ENCODE results near the gene PRND.
A peak's percentile ranks its signal among the peaks of the same experiment; 100 is the strongest.

PRND gene

GRCh38 chr20:4724459-4725262 is 3.0 kb downstream of the PRND start:
- H2BK5ac ChIP-seq (ENCODE audit: low read length) = no peak overlapping the region
- peaks cover 0 to 9% (median 0%) of the 10 kb centered on the region in 3 experiments for H3K27me3 ChIP-seq (ENCODE audit: control insufficient read depth in 3 of 3, insufficient read depth in 3 of 3, low read depth in 1 of 3, low read length in 3 of 3)
- WGBS, 2 donors (ENCODE audit: extremely low coverage in 2 of 2, insufficient read length in 2 of 2, insufficient replicate concordance in 1 of 2) = no CpG with 5 or more reads among the region's 34 CpGs
- no peak overlapping the region for H2AFZ ChIP-seq (ENCODE audit: low read length)
- peaks cover 7% of the 10 kb centered on the region in 2 donors for H3K4me1 ChIP-seq (ENCODE audit: control insufficient read depth in 2 of 2, insufficient read depth in 1 of 2, low read depth in 1 of 2, low read length in 2 of 2)
- peak overlapping the region; percentile 34 for H3K9ac ChIP-seq (ENCODE audit: low read depth, low read length, poor library complexity)
- DNase-seq (ENCODE audit: low spot score) = no peak
- no peak overlapping the region for H2BK12ac ChIP-seq (ENCODE audit: low read length)
- no peak overlapping the region for H3K4me3 ChIP-seq (ENCODE audit: low read length in 2 of 2)
- H4K8ac ChIP-seq (ENCODE audit: low read depth, low read length) = peak overlapping the region; percentile 72
- no peaks in the 10 kb centered on the region for H3K9me3 ChIP-seq (replicated peaks in 1 of 2; ENCODE audit: control insufficient read depth in 2 of 2, insufficient read depth in 1 of 2, low read depth in 1 of 2, low read length in 2 of 2)
- H3K14ac ChIP-seq (ENCODE audit: low read length) = peak overlapping the region; percentile 56
- no peak overlapping the region for H3K27ac ChIP-seq (replicated peaks; ENCODE audit: low read length)
- H2BK120ac ChIP-seq (ENCODE audit: low read depth, low read length) = no peak overlapping the region
- peak overlapping the region; percentile 58 for H3K18ac ChIP-seq (ENCODE audit: low read length)
- H3K4ac ChIP-seq (ENCODE audit: low read length) = no peak overlapping the region
- no peak overlapping the region for H3K23ac ChIP-seq (ENCODE audit: low read depth, low read length, poor library complexity)
- peak overlapping the region; percentile 85 for H4K91ac ChIP-seq (ENCODE audit: low read depth, low read length, poor library complexity)
- no peaks in the 10 kb centered on the region for H3K79me1 ChIP-seq (ENCODE audit: low read depth, low read length)
- H3K36me3 ChIP-seq (replicated peaks in 1 of 2; ENCODE audit: control insufficient read depth in 2 of 2, insufficient read depth in 2 of 2, low read length in 2 of 2) = no peaks in the 10 kb centered on the region
- no peak overlapping the region for H3K4me2 ChIP-seq (ENCODE audit: insufficient read depth, low read length, poor library complexity, severe bottlenecking)
- no peak overlapping the region for H2BK15ac ChIP-seq (ENCODE audit: low read length)
- no peak overlapping the region for H2AK5ac ChIP-seq (ENCODE audit: low read depth, low read length)

GRCh38 chr20:4725263-4725550 is 3.5 kb downstream of the PRND start:
- H3K4me1 ChIP-seq (ENCODE audit: control insufficient read depth in 2 of 2, insufficient read depth in 1 of 2, low read depth in 1 of 2, low read length in 2 of 2) = peaks cover 3 to 4% of the 10 kb centered on the region in 2 donors
- DNase-seq (ENCODE audit: low spot score) = no peak
- H3K4me2 ChIP-seq (ENCODE audit: insufficient read depth, low read length, poor library complexity, severe bottlenecking) = no peak overlapping the region
- no peak overlapping the region for H2AFZ ChIP-seq (ENCODE audit: low read length)
- H3K18ac ChIP-seq (ENCODE audit: low read length) = peak overlapping the region; percentile 17
- no peak overlapping the region for H2BK12ac ChIP-seq (ENCODE audit: low read length)
- no peak overlapping the region for H3K4me3 ChIP-seq (ENCODE audit: low read length in 2 of 2)
- H3K23ac ChIP-seq (ENCODE audit: low read depth, low read length, poor library complexity) = no peak overlapping the region
- no peak overlapping the region for H2BK15ac ChIP-seq (ENCODE audit: low read length)
- no peak overlapping the region for H3K14ac ChIP-seq (ENCODE audit: low read length)
- H3K27me3 ChIP-seq (ENCODE audit: control insufficient read depth in 3 of 3, insufficient read depth in 3 of 3, low read depth in 1 of 3, low read length in 3 of 3) = peaks cover 0 to 9% (median 0%) of the 10 kb centered on the region in 3 experiments
- no peak overlapping the region for H3K27ac ChIP-seq (replicated peaks; ENCODE audit: low read length)
- H4K91ac ChIP-seq (ENCODE audit: low read depth, low read length, poor library complexity) = no peak overlapping the region
- H4K8ac ChIP-seq (ENCODE audit: low read depth, low read length) = peak overlapping the region; percentile 72
- no peak overlapping the region for H2BK120ac ChIP-seq (ENCODE audit: low read depth, low read length)
- no peaks in the 10 kb centered on the region for H3K9me3 ChIP-seq (replicated peaks in 1 of 2; ENCODE audit: control insufficient read depth in 2 of 2, insufficient read depth in 1 of 2, low read depth in 1 of 2, low read length in 2 of 2)
- no peak overlapping the region for H2BK5ac ChIP-seq (ENCODE audit: low read length)
- no peaks in the 10 kb centered on the region for H3K36me3 ChIP-seq (replicated peaks in 1 of 2; ENCODE audit: control insufficient read depth in 2 of 2, insufficient read depth in 2 of 2, low read length in 2 of 2)
- H3K9ac ChIP-seq (ENCODE audit: low read depth, low read length, poor library complexity) = no peak overlapping the region
- no peak overlapping the region for H2AK5ac ChIP-seq (ENCODE audit: low read depth, low read length)
- no CpG with 5 or more reads among the region's 4 CpGs for WGBS, 2 donors (ENCODE audit: extremely low coverage in 2 of 2, insufficient read length in 2 of 2, insufficient replicate concordance in 1 of 2)
- no peaks in the 10 kb centered on the region for H3K79me1 ChIP-seq (ENCODE audit: low read depth, low read length)
- no peak overlapping the region for H3K4ac ChIP-seq (ENCODE audit: low read length)

- Histone ChIP-seq H2AFZ (ENCODE audit: low read length) (peak overlapping the region; percentile 27), H3K36me3 (replicated peaks in 1 of 2; ENCODE audit: control insufficient read depth in 2 of 2, insufficient read depth in 2 of 2, low read length in 2 of 2) (no peaks in the 10 kb centered on the region), H2BK12ac (ENCODE audit: low read length) (no peak overlapping the region), H2AK5ac (ENCODE audit: low read depth, low read length) (no peak overlapping the region), H2BK5ac (ENCODE audit: low read length) (no peak overlapping the region), H3K4me2 (ENCODE audit: insufficient read depth, low read length, poor library complexity, severe bottlenecking) (no peak overlapping the region), H4K91ac (ENCODE audit: low read depth, low read length, poor library complexity) (no peak overlapping the region), H3K27me3 (ENCODE audit: control insufficient read depth in 3 of 3, insufficient read depth in 3 of 3, low read depth in 1 of 3, low read length in 3 of 3) (peaks cover 0 to 9% (median 0%) of the 10 kb centered on the region in 3 experiments), H3K18ac (ENCODE audit: low read length) (no peak overlapping the region), H3K27ac (replicated peaks; ENCODE audit: low read length) (no peak overlapping the region), H3K9ac (ENCODE audit: low read depth, low read length, poor library complexity) (no peak overlapping the region), H3K14ac (ENCODE audit: low read length) (no peak overlapping the region), H3K79me1 (ENCODE audit: low read depth, low read length) (no peaks in the 10 kb centered on the region), H4K8ac (ENCODE audit: low read depth, low read length) (no peak overlapping the region), H2BK120ac (ENCODE audit: low read depth, low read length) (no peak overlapping the region), H3K4ac (ENCODE audit: low read length) (no peak overlapping the region), H3K23ac (ENCODE audit: low read depth, low read length, poor library complexity) (no peak overlapping the region), H3K9me3 (replicated peaks in 1 of 2; ENCODE audit: control insufficient read depth in 2 of 2, insufficient read depth in 1 of 2, low read depth in 1 of 2, low read length in 2 of 2) (no peaks in the 10 kb centered on the region), H3K4me1 (ENCODE audit: control insufficient read depth in 2 of 2, insufficient read depth in 1 of 2, low read depth in 1 of 2, low read length in 2 of 2) (no peaks in the 10 kb centered on the region), H3K4me3 (ENCODE audit: low read length in 2 of 2) (no peak overlapping the region), H2BK15ac (ENCODE audit: low read length) (no peak overlapping the region)
- no peak for DNase-seq (ENCODE audit: low spot score)
- no CpG with 5 or more reads among the region's 16 CpGs for WGBS, 2 donors (ENCODE audit: extremely low coverage in 2 of 2, insufficient read length in 2 of 2, insufficient replicate concordance in 1 of 2)
Observed at GRCh38 chr20:4726710-4727397, 5.1 kb downstream of the PRND start.

- Histone ChIP-seq H2BK120ac (ENCODE audit: low read depth, low read length) (no peak overlapping the region), H2AFZ (ENCODE audit: low read length) (no peak overlapping the region), H3K4me1 (ENCODE audit: control insufficient read depth in 2 of 2, insufficient read depth in 1 of 2, low read depth in 1 of 2, low read length in 2 of 2) (no peaks in the 10 kb centered on the region), H3K27me3 (ENCODE audit: control insufficient read depth in 3 of 3, insufficient read depth in 3 of 3, low read depth in 1 of 3, low read length in 3 of 3) (peaks cover 0 to 10% (median 0%) of the 10 kb centered on the region in 3 experiments), H2BK5ac (ENCODE audit: low read length) (no peak overlapping the region), H3K14ac (ENCODE audit: low read length) (no peak overlapping the region), H3K36me3 (replicated peaks in 1 of 2; ENCODE audit: control insufficient read depth in 2 of 2, insufficient read depth in 2 of 2, low read length in 2 of 2) (no peaks in the 10 kb centered on the region), H3K4me2 (ENCODE audit: insufficient read depth, low read length, poor library complexity, severe bottlenecking) (no peak overlapping the region), H3K79me1 (ENCODE audit: low read depth, low read length) (no peaks in the 10 kb centered on the region), H3K9ac (ENCODE audit: low read depth, low read length, poor library complexity) (no peak overlapping the region), H3K4me3 (ENCODE audit: low read length in 2 of 2) (no peak overlapping the region), H3K4ac (ENCODE audit: low read length) (no peak overlapping the region), H4K8ac (ENCODE audit: low read depth, low read length) (no peak overlapping the region), H3K18ac (ENCODE audit: low read length) (no peak overlapping the region), H3K23ac (ENCODE audit: low read depth, low read length, poor library complexity) (no peak overlapping the region), H3K27ac (replicated peaks; ENCODE audit: low read length) (no peak overlapping the region), H4K91ac (ENCODE audit: low read depth, low read length, poor library complexity) (no peak overlapping the region), H3K9me3 (replicated peaks in 1 of 2; ENCODE audit: control insufficient read depth in 2 of 2, insufficient read depth in 1 of 2, low read depth in 1 of 2, low read length in 2 of 2) (no peaks in the 10 kb centered on the region), H2BK12ac (ENCODE audit: low read length) (no peak overlapping the region), H2AK5ac (ENCODE audit: low read depth, low read length) (no peak overlapping the region), H2BK15ac (ENCODE audit: low read length) (no peak overlapping the region)
- WGBS, 2 donors (ENCODE audit: extremely low coverage in 2 of 2, insufficient read length in 2 of 2, insufficient replicate concordance in 1 of 2) = no CpG with 5 or more reads among the region's 8 CpGs
- no peak for DNase-seq (ENCODE audit: low spot score)
Observed at GRCh38 chr20:4728120-4728760, 6.5 kb downstream of the PRND start.

Measured in neuronal stem cell (in vitro differentiated cells).